Measurements from ENCODE around the gene UTP18. TPM values are rescaled to one million over a fixed set of nuclear protein-coding genes. Genes with fewer than 3 reads are reported as not detected.

Gene UTP18
- total RNA-seq, 3 donors from 2014 or later (not counting 1 experiment from before 2014, with no cell fraction given): 33.5 to 40.3 (median 34.6) TPM

GRCh38 chr17:51238255-51238887, 22.0 kb upstream of the UTP18 start:
- DNase-seq: peak in 1 of 2 donors; percentile 14
- no peak overlapping the region for H3K4me3 Mint-ChIP-seq
- peak in 1 of 3 donors; percentile 59 for ATAC-seq
- WGBS (ENCODE audit: insufficient coverage): 24% methylated on average over 5 of the region's 6 CpGs
- H3K9me3 Mint-ChIP-seq: no peaks in the 10 kb centered on the region
- Histone ChIP-seq H3K4me1 (ENCODE audit: control insufficient read depth, insufficient read depth, low read length) (peaks cover 2% of the 10 kb centered on the region), H3K9me3 (ENCODE audit: control insufficient read depth, insufficient read depth, low read length) (no peaks in the 10 kb centered on the region), H3K36me3 (ENCODE audit: control insufficient read depth, insufficient read depth, low read length) (no peaks in the 10 kb centered on the region), H3K27me3 (ENCODE audit: control insufficient read depth, insufficient read depth, low read length) (no peaks in the 10 kb centered on the region), H3K27ac (ENCODE audit: low read length) (no peak overlapping the region), H3K4me3 (ENCODE audit: low read length) (no peak overlapping the region)
- peak overlapping the region; percentile 5 to 73 for H3K27ac Mint-ChIP-seq
- intact Hi-C loops (cut with micrococcal nuclease): no loop called here
- no peak for TF ChIP-seq CTCF (IDR thresholded peaks at IDR 0.05)
- H3K4me1 Mint-ChIP-seq: peaks cover 44 to 49% of the 10 kb centered on the region in 2 donors
- H3K36me3 Mint-ChIP-seq: no peaks in the 10 kb centered on the region
- no peaks in the 10 kb centered on the region for H3K27me3 Mint-ChIP-seq (ENCODE audit: low read depth in 2 of 2)

DNA sequence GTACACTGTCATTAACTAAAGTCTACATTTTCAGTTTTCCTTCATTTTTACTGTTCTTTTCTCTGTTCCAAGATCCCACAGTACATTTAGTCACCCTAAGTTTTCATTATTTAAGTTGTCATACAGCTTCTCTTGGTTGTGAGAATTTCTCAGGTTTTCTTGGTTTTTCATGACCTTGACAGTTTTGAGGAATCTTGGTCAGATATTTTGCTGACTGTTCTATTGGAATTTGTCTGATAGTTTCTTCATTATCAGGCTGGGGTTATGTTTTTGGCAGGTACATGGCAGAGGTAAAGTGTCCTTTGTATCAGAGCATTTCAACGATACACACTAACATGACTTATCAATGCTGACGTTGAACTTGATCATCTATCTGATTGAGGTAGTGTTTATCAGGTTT, 20.1 kb upstream of the UTP18 start:
- no peaks in the 10 kb centered on the region for H3K9me3 ChIP-seq (ENCODE audit: control insufficient read depth, insufficient read depth, low read length)
- H3K4me1 Mint-ChIP-seq: peaks cover 58 to 59% of the 10 kb centered on the region in 2 donors
- ATAC-seq (no peak), DNase-seq (no peak)
- no peak overlapping the region for H3K27ac ChIP-seq (ENCODE audit: low read length)
- H3K36me3 ChIP-seq (ENCODE audit: control insufficient read depth, insufficient read depth, low read length): no peaks in the 10 kb centered on the region
- intact Hi-C loops (cut with micrococcal nuclease): no loop called here
- peak overlapping the region in 1 of 2 donors; percentile 7 for H3K27ac Mint-ChIP-seq
- no peaks in the 10 kb centered on the region for H3K27me3 ChIP-seq (ENCODE audit: control insufficient read depth, insufficient read depth, low read length)
- H3K4me1 ChIP-seq (ENCODE audit: control insufficient read depth, insufficient read depth, low read length): peaks cover 2% of the 10 kb centered on the region
- H3K4me3 Mint-ChIP-seq: no peak overlapping the region
- H3K4me3 ChIP-seq (ENCODE audit: low read length): no peak overlapping the region
- no CpG with 5 or more reads among the region's 2 CpGs for WGBS (ENCODE audit: insufficient coverage)
- TF ChIP-seq CTCF (IDR thresholded peaks at IDR 0.05): no peak
- no peaks in the 10 kb centered on the region for H3K36me3 Mint-ChIP-seq
- H3K9me3 Mint-ChIP-seq: no peaks in the 10 kb centered on the region
- no peaks in the 10 kb centered on the region for H3K27me3 Mint-ChIP-seq (ENCODE audit: low read depth in 2 of 2)

DNA sequence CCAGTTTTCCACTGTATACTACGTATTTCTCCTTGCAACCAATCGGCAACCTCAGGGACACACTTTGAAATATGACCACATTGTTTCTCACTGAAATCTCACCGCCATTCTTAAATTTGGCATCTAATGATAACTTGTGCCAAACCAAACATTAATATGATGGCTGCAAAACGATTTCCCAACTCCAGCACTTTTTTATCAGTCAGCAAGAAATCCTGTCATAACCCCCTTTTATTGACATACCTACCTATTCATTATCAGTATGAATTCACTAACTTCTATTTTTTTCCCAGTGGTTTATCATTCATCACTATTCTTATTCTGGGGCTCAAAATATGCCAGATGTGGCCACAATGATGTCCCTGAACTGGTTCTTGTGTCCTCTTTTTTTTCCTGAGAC, 16.3 kb upstream of the UTP18 start:
- DNase-seq (no peak), ATAC-seq (no peak)
- Histone ChIP-seq H3K27ac (ENCODE audit: low read length) (no peak overlapping the region), H3K9me3 (ENCODE audit: control insufficient read depth, insufficient read depth, low read length) (no peaks in the 10 kb centered on the region), H3K36me3 (ENCODE audit: control insufficient read depth, insufficient read depth, low read length) (no peaks in the 10 kb centered on the region), H3K4me3 (ENCODE audit: low read length) (no peak overlapping the region), H3K27me3 (ENCODE audit: control insufficient read depth, insufficient read depth, low read length) (no peaks in the 10 kb centered on the region), H3K4me1 (ENCODE audit: control insufficient read depth, insufficient read depth, low read length) (no peaks in the 10 kb centered on the region)
- Mint-ChIP-seq H3K4me3 (no peak overlapping the region), H3K27me3 (ENCODE audit: low read depth in 2 of 2) (no peaks in the 10 kb centered on the region), H3K9me3 (no peaks in the 10 kb centered on the region), H3K36me3 (no peaks in the 10 kb centered on the region), H3K4me1 (peaks cover 44 to 48% of the 10 kb centered on the region in 2 donors), H3K27ac (peak overlapping the region in 1 of 2 donors; percentile 61)
- no peak for TF ChIP-seq CTCF (IDR thresholded peaks at IDR 0.05)
- intact Hi-C loops (cut with micrococcal nuclease): no loop called here
- WGBS (ENCODE audit: insufficient coverage): 83% methylated on average over 4 of the region's 4 CpGs

DNA sequence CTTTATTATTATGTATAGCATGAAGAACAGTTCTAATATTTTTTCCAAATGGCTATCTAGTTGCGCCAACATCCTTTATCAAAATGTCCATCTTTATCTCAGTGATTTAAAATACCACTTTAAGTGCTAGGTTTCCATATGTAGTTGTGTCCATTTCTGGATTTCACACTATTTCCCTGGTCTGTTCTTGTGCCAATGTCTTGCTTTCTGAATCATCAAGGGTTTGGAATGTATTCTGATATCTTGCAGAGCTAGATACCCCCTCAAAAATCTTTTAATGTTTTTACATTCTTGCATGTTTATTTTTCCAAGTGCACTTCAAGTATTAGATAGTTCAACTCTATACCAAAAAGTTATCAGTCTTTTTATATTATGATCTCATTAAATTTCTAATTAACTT, 14.8 kb upstream of the UTP18 start:
- no peak for ATAC-seq
- TF ChIP-seq CTCF (IDR thresholded peaks at IDR 0.05): no peak
- WGBS (ENCODE audit: insufficient coverage): no CpG with 5 or more reads among the region's 1 CpG
- H3K9me3 Mint-ChIP-seq: no peaks in the 10 kb centered on the region
- no peaks in the 10 kb centered on the region for H3K27me3 ChIP-seq (ENCODE audit: control insufficient read depth, insufficient read depth, low read length)
- H3K27ac ChIP-seq (ENCODE audit: low read length): no peak overlapping the region
- no peaks in the 10 kb centered on the region for H3K4me1 ChIP-seq (ENCODE audit: control insufficient read depth, insufficient read depth, low read length)
- H3K9me3 ChIP-seq (ENCODE audit: control insufficient read depth, insufficient read depth, low read length): no peaks in the 10 kb centered on the region
- no peak overlapping the region for H3K4me3 Mint-ChIP-seq
- H3K36me3 ChIP-seq (ENCODE audit: control insufficient read depth, insufficient read depth, low read length): no peaks in the 10 kb centered on the region
- H3K36me3 Mint-ChIP-seq: peaks cover 2% of the 10 kb centered on the region
- H3K4me1 Mint-ChIP-seq: peaks cover 31 to 38% of the 10 kb centered on the region in 2 donors
- H3K27ac Mint-ChIP-seq: no peak overlapping the region
- H3K27me3 Mint-ChIP-seq (ENCODE audit: low read depth in 2 of 2): no peaks in the 10 kb centered on the region
- no peak overlapping the region for H3K4me3 ChIP-seq (ENCODE audit: low read length)
- DNase-seq: no peak
- intact Hi-C loops (cut with micrococcal nuclease): no loop called here

All from natural killer cell (primary cell).